Neuron (in vitro differentiated cells): ENCODE measurements around the gene TRIML2.

Source experiments
- H2AFZ ChIP-seq: one replicate; pipeline ENCODE4 v1.6.1; 2013; ENCODE audit warnings: low read depth, mild to moderate bottlenecking, inconsistent platforms, low read length, moderate library complexity
- H3K27me3 ChIP-seq: one replicate; pipeline ENCODE4 v1.6.1; 2013; ENCODE audit warnings: low read length; ENCODE audit not compliant: insufficient read depth
- H3K36me3 ChIP-seq: one replicate; pipeline ENCODE4 v1.6.1; 2013; ENCODE audit warnings: low read length; ENCODE audit not compliant: insufficient read depth
- H3K4me1 ChIP-seq: one replicate; pipeline ENCODE4 v1.6.1; 2013; ENCODE audit warnings: low read length; ENCODE audit not compliant: insufficient read depth
- H3K4me3 ChIP-seq: 2 replicates; pipeline ENCODE4 v1.5.1; 2013; ENCODE audit warnings: mild to moderate bottlenecking, low read length, moderate library complexity
- H3K9me3 ChIP-seq: one replicate; pipeline ENCODE4 v1.6.1; 2013; ENCODE audit warnings: low read length

Gene TRIML2

GRCh38 chr4:188127214-188127874, 17.9 kb upstream of the TRIML2 start:
- H3K27me3 ChIP-seq = no peaks in the 10 kb centered on the region
- H2AFZ ChIP-seq = no peak overlapping the region
- H3K4me3 ChIP-seq = no peak overlapping the region
- no peaks in the 10 kb centered on the region for H3K4me1 ChIP-seq
- no peaks in the 10 kb centered on the region for H3K36me3 ChIP-seq
- H3K9me3 ChIP-seq = no peaks in the 10 kb centered on the region

- no peak overlapping the region for H3K4me3 ChIP-seq
- H3K36me3 ChIP-seq = no peaks in the 10 kb centered on the region
- H3K27me3 ChIP-seq = no peaks in the 10 kb centered on the region
- no peaks in the 10 kb centered on the region for H3K4me1 ChIP-seq
- H2AFZ ChIP-seq = no peak overlapping the region
- H3K9me3 ChIP-seq = no peaks in the 10 kb centered on the region
Measured at GRCh38 chr4:188121530-188121929, 12.1 kb upstream of the TRIML2 start.

- no peaks in the 10 kb centered on the region for H3K4me1 ChIP-seq
- no peaks in the 10 kb centered on the region for H3K9me3 ChIP-seq
- no peak overlapping the region for H2AFZ ChIP-seq
- H3K4me3 ChIP-seq = no peak overlapping the region
- H3K27me3 ChIP-seq = no peaks in the 10 kb centered on the region
- no peaks in the 10 kb centered on the region for H3K36me3 ChIP-seq
Measured at GRCh38 chr4:188117631-188118324, 8.4 kb upstream of the TRIML2 start.

GRCh38 chr4:188113156-188113555, 3.8 kb upstream of the TRIML2 start:
- Histone ChIP-seq H2AFZ (no peak overlapping the region), H3K36me3 (no peaks in the 10 kb centered on the region), H3K4me3 (no peak overlapping the region), H3K4me1 (no peaks in the 10 kb centered on the region), H3K27me3 (no peaks in the 10 kb centered on the region), H3K9me3 (no peaks in the 10 kb centered on the region)

- Histone ChIP-seq H3K4me3 (no peak overlapping the region), H2AFZ (no peak overlapping the region), H3K36me3 (no peaks in the 10 kb centered on the region), H3K27me3 (no peaks in the 10 kb centered on the region), H3K4me1 (no peaks in the 10 kb centered on the region), H3K9me3 (no peaks in the 10 kb centered on the region)
Measured at GRCh38 chr4:188111955-188112354, 2.6 kb upstream of the TRIML2 start.

GRCh38 chr4:188110741-188111471, 1.5 kb upstream of the TRIML2 start:
- H3K27me3 ChIP-seq = no peaks in the 10 kb centered on the region

GRCh38 chr4:188110036-188110435, 633 bp upstream of the TRIML2 start:
- H3K27me3 ChIP-seq = no peaks in the 10 kb centered on the region
- no peaks in the 10 kb centered on the region for H3K9me3 ChIP-seq
- H3K4me3 ChIP-seq = no peak overlapping the region
- H2AFZ ChIP-seq = no peak overlapping the region
- H3K36me3 ChIP-seq = no peaks in the 10 kb centered on the region
- no peaks in the 10 kb centered on the region for H3K4me1 ChIP-seq

More at GRCh38 chr4:188110741-188111471, 1.5 kb upstream of the TRIML2 start:
- Histone ChIP-seq H3K36me3 (no peaks in the 10 kb centered on the region), H2AFZ (no peak overlapping the region), H3K9me3 (no peaks in the 10 kb centered on the region), H3K4me3 (no peak overlapping the region), H3K4me1 (no peaks in the 10 kb centered on the region)

- Histone ChIP-seq H3K36me3 (no peaks in the 10 kb centered on the region), H3K4me1 (no peaks in the 10 kb centered on the region), H2AFZ (no peak overlapping the region), H3K4me3 (no peak overlapping the region), H3K27me3 (no peaks in the 10 kb centered on the region), H3K9me3 (no peaks in the 10 kb centered on the region)
Measured at GRCh38 chr4:188107931-188108843, 1.2 kb downstream of the TRIML2 start.

GRCh38 chr4:188106454-188106853, 2.9 kb downstream of the TRIML2 start:
- H2AFZ ChIP-seq = no peak overlapping the region
- H3K4me1 ChIP-seq = no peaks in the 10 kb centered on the region
- H3K4me3 ChIP-seq = no peak overlapping the region
- no peaks in the 10 kb centered on the region for H3K36me3 ChIP-seq
- H3K9me3 ChIP-seq = no peaks in the 10 kb centered on the region
- H3K27me3 ChIP-seq = no peaks in the 10 kb centered on the region

- no peak overlapping the region for H3K4me3 ChIP-seq
- no peaks in the 10 kb centered on the region for H3K4me1 ChIP-seq
Measured at GRCh38 chr4:188092824-188093223, 16.6 kb downstream of the TRIML2 start.

GRCh38 chr4:188086858-188087257, 22.5 kb downstream of the TRIML2 start:
- H3K9me3 ChIP-seq = no peaks in the 10 kb centered on the region
- H2AFZ ChIP-seq = no peak overlapping the region
- H3K4me1 ChIP-seq = no peaks in the 10 kb centered on the region
- no peak overlapping the region for H3K4me3 ChIP-seq
- no peaks in the 10 kb centered on the region for H3K36me3 ChIP-seq
- no peaks in the 10 kb centered on the region for H3K27me3 ChIP-seq

More at GRCh38 chr4:188092824-188093223, 16.6 kb downstream of the TRIML2 start:
- no peak overlapping the region for H2AFZ ChIP-seq
- no peaks in the 10 kb centered on the region for H3K9me3 ChIP-seq
- H3K27me3 ChIP-seq = no peaks in the 10 kb centered on the region
- no peaks in the 10 kb centered on the region for H3K36me3 ChIP-seq

- Histone ChIP-seq H3K27me3 (no peaks in the 10 kb centered on the region), H3K9me3 (no peaks in the 10 kb centered on the region), H2AFZ (no peak overlapping the region), H3K36me3 (no peaks in the 10 kb centered on the region), H3K4me1 (no peaks in the 10 kb centered on the region), H3K4me3 (no peak overlapping the region)
Measured at GRCh38 chr4:188082796-188083195, 26.6 kb downstream of the TRIML2 start.
